22Rv1 (cell line): ENCODE measurements around the gene BCOR.

Experiments used
- ZFX ChIP-seq: fragments of 450-650 bp; IDR thresholded peaks from 2 replicates; pipeline ENCODE4 v1.6.1; 2017; ENCODE audit warnings: antibody characterized with exemption, borderline replicate concordance
- TF ChIP-seq, protein P1 (sequence below): fragments of 450-650 bp; IDR thresholded peaks from 2 replicates; pipeline ENCODE4 v1.5.1; 2017; ENCODE audit warnings: mild to moderate bottlenecking

DNA sequence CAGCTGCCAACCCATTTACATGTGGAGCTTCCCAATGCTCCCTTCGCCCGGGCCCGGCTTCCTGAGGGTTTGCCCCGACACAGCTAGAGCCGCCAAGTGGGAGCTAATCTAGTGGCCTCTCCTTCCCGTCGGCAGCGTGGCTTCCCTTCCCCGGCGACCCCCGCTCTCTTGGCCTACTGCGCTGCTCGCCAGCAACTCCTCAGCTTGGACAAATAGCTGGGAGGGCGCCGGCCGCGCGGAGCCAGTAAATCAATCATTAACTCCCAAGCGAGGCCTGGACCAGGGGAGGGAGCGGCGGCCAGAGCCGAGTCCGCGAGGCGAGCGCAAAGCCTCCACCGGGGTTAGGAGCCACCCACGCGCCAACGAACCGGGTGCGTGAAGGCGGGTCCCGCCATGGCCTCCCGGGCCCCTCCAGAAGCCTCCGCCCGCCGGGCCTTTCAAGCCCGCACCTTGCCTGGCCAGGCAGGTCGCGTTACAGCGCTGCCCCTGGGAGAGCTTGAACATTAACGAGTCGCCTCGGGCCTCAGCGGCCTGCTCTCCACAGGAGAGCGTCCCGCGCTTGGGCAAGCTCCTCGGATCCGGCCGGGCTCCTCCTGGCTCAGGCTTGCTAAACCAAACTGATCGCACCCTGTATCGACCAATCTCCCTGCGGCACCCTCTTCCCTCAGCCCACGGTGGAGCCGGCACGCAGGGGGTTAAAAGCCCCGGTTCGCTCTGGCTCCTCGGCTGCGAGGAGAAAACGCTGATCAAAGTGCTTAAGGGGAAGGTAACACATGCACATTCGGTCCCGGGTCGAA is 10.6 kb upstream of the BCOR start:
- TF ChIP-seq, protein P1, sequence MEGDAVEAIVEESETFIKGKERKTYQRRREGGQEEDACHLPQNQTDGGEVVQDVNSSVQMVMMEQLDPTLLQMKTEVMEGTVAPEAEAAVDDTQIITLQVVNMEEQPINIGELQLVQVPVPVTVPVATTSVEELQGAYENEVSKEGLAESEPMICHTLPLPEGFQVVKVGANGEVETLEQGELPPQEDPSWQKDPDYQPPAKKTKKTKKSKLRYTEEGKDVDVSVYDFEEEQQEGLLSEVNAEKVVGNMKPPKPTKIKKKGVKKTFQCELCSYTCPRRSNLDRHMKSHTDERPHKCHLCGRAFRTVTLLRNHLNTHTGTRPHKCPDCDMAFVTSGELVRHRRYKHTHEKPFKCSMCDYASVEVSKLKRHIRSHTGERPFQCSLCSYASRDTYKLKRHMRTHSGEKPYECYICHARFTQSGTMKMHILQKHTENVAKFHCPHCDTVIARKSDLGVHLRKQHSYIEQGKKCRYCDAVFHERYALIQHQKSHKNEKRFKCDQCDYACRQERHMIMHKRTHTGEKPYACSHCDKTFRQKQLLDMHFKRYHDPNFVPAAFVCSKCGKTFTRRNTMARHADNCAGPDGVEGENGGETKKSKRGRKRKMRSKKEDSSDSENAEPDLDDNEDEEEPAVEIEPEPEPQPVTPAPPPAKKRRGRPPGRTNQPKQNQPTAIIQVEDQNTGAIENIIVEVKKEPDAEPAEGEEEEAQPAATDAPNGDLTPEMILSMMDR = no peak
- no peak for TF ChIP-seq ZFX
